Keratinocyte (primary cell): ENCODE results near the gene PLAAT4. TPM values are rescaled to one million over a fixed set of nuclear protein-coding genes. Genes with fewer than 3 reads are reported as not detected.

Experiments
- DNase-seq: peaks from one replicate; pipeline ENCODE4 v3.0.0-alpha.2; 2011; ENCODE audit warnings: low read depth, missing footprints, low spot score
- FAIRE-seq: peaks from 2 replicates; lab custom pipeline; 2011; peaks lifted over from hg19 to GRCh38; lab: Jason Lieb, UNC
- H2AFZ ChIP-seq: 2 replicates; pipeline ENCODE4 v1.6.0; 2012; ENCODE audit warnings: low read length, control low read depth, inconsistent platforms; ENCODE audit not compliant: control insufficient read depth
- H3K27ac ChIP-seq: 2 replicates; pipeline ENCODE4 v1.5.1; 2011; ENCODE audit warnings: low read length; ENCODE audit not compliant: control insufficient read depth, insufficient read depth
- H3K27me3 ChIP-seq: 3 replicates; pipeline ENCODE4 v1.6.0; 2011; ENCODE audit warnings: low read length; ENCODE audit not compliant: control insufficient read depth, insufficient read depth; ENCODE audit errors: extremely low read depth
- H3K36me3 ChIP-seq, 2 experiments: 2 replicates in 1 of 2; 3 replicates in 1 of 2; pipeline ENCODE4 v1.5.1; 2011; ENCODE audit warnings: low read length in 2 of 2, mild to moderate bottlenecking in 1 of 2; ENCODE audit not compliant: control insufficient read depth in 2 of 2, insufficient read depth in 2 of 2; ENCODE audit errors: extremely low read depth in 1 of 2
- H3K4me1 ChIP-seq: 3 replicates; pipeline ENCODE4 v1.5.1; 2011; ENCODE audit warnings: low read length; ENCODE audit not compliant: control insufficient read depth, insufficient read depth; ENCODE audit errors: extremely low read depth
- H3K4me2 ChIP-seq: 3 replicates; pipeline ENCODE4 v1.6.0; 2011; ENCODE audit warnings: low read depth, low read length; ENCODE audit not compliant: control insufficient read depth, insufficient read depth; ENCODE audit errors: extremely low read depth
- H3K4me3 ChIP-seq, 3 experiments: fragments of 200-600 bp in 1 of 3; sonication (generic) in 1 of 3; 2 replicates in 2 of 3; 3 replicates in 1 of 3; pipeline ENCODE4 v1.5.1; 2011 to 2016; ENCODE audit warnings: low read length in 3 of 3, mild to moderate bottlenecking in 3 of 3, control low read depth in 2 of 3, inconsistent platforms in 1 of 3, low read depth in 1 of 3, mixed read lengths in 1 of 3, mixed run types in 1 of 3, moderate library complexity in 1 of 3; ENCODE audit not compliant: control insufficient read depth in 2 of 3, insufficient read depth in 2 of 3; ENCODE audit errors: extremely low read depth in 1 of 3
- H3K79me2 ChIP-seq: 2 replicates; pipeline ENCODE4 v1.6.0; 2012; ENCODE audit warnings: low read length; ENCODE audit not compliant: control insufficient read depth, insufficient read depth
- H3K9ac ChIP-seq: 3 replicates; pipeline ENCODE4 v1.6.0; 2011; ENCODE audit warnings: low read length; ENCODE audit not compliant: control insufficient read depth, insufficient read depth; ENCODE audit errors: extremely low read depth
- H3K9me1 ChIP-seq: 3 replicates; pipeline ENCODE4 v1.6.0; 2011; ENCODE audit warnings: low read length; ENCODE audit not compliant: control insufficient read depth, insufficient read depth; ENCODE audit errors: extremely low read depth
- H3K9me3 ChIP-seq: 2 replicates; pipeline ENCODE4 v1.5.1; 2012; ENCODE audit warnings: low read depth, low read length; ENCODE audit not compliant: control insufficient read depth
- H4K20me1 ChIP-seq: 3 replicates; pipeline ENCODE4 v1.6.0; 2011; ENCODE audit warnings: low read length; ENCODE audit not compliant: control insufficient read depth, insufficient read depth; ENCODE audit errors: extremely low read depth
- EZH2 ChIP-seq: IDR thresholded peaks from one replicate; pipeline ENCODE4 v1.6.1; 2012; ENCODE audit warnings: inconsistent platforms, mild to moderate bottlenecking, low read length, moderate library complexity
- dilution Hi-C: fragments of 300-500 bp; cut with MboI; formaldehyde crosslinking; loops from one replicate; pipeline ENCODE4 v1.7.0; 2020; ENCODE audit warnings: low sequenced_read_pairs; ENCODE audit not compliant: extremely low pct_ligation_motif_present
- polyA plus RNA-seq, 5 experiments: library from polyadenylated mRNA; depleted of rRNA in 3 of 5; stranded (reverse) in 3 of 5; stranded (forward) in 1 of 5; unstranded in 1 of 5; fragments of >200 nt; gene quantifications; 1 replicate in 1 of 5; 2 replicates in 3 of 5; 3 replicates in 1 of 5; pipeline versions ENCODE4 v1.2.1 to v1.2.3, GENCODE V29; 2011 to 2012; ENCODE audit warnings: missing spikeins in 2 of 5, low read depth in 1 of 5, low replicate concordance in 1 of 5
- TF ChIP-seq, protein P1 (sequence below), 3 experiments: IDR thresholded peaks in 1 of 3; conservative IDR thresholded peaks in 1 of 3; optimal IDR thresholded peaks in 1 of 3; 2 replicates in 2 of 3; 3 replicates in 1 of 3; pipeline versions ENCODE3 to v1.5.1; 2011; ENCODE audit warnings: low read length in 3 of 3, mild to moderate bottlenecking in 3 of 3, moderate library complexity in 2 of 3, control low read depth in 1 of 3, inconsistent platforms in 1 of 3; ENCODE audit not compliant: insufficient read depth in 2 of 3; ENCODE audit errors: extremely low read depth in 1 of 3

PLAAT4 gene
- polyA plus RNA-seq, 1 donor (not counting 4 experiments of a cell fraction or from before 2014, with no cell fraction given) = 2.0 TPM

- Histone ChIP-seq H2AFZ (peak overlapping the region; percentile 53), H3K4me2 (peak overlapping the region; percentile 55)
- FAIRE-seq = no peak
Observed at GRCh38 chr11:63560506-63561180, 24.0 kb downstream of the PLAAT4 start.

GRCh38 chr11:63563201-63564055, 26.8 kb downstream of the PLAAT4 start, which contains the start of gene PLAAT2:
PLAAT2 (minus strand) TSS chr11:63563379; CDS start chr11:63563324, 55 bp downstream.
- Histone ChIP-seq H3K79me2 (no peaks in the 10 kb centered on the region), H3K4me3 (no peak within 1 kb of the TSS), H3K4me2 (no peak within 1 kb of the TSS), H3K9me3 (no peaks in the 10 kb centered on the region), H3K4me1 (peaks cover 48% of the 10 kb centered on the region), H2AFZ (no peak within 1 kb of the TSS), H3K27me3 (no peaks in the 10 kb centered on the region), H3K36me3 (no peaks in the 10 kb centered on the region), H3K9me1 (no peaks in the 10 kb centered on the region), H3K9ac (no peak within 1 kb of the TSS), H3K27ac (no peak within 1 kb of the TSS), H4K20me1 (no peaks in the 10 kb centered on the region)
- TF ChIP-seq, protein P1, sequence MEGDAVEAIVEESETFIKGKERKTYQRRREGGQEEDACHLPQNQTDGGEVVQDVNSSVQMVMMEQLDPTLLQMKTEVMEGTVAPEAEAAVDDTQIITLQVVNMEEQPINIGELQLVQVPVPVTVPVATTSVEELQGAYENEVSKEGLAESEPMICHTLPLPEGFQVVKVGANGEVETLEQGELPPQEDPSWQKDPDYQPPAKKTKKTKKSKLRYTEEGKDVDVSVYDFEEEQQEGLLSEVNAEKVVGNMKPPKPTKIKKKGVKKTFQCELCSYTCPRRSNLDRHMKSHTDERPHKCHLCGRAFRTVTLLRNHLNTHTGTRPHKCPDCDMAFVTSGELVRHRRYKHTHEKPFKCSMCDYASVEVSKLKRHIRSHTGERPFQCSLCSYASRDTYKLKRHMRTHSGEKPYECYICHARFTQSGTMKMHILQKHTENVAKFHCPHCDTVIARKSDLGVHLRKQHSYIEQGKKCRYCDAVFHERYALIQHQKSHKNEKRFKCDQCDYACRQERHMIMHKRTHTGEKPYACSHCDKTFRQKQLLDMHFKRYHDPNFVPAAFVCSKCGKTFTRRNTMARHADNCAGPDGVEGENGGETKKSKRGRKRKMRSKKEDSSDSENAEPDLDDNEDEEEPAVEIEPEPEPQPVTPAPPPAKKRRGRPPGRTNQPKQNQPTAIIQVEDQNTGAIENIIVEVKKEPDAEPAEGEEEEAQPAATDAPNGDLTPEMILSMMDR (optimal IDR thresholded peaks at IDR 0.05 in 1 of 3, IDR thresholded peaks at IDR 0.05 in 1 of 3, conservative IDR thresholded peaks at IDR 0.05 in 1 of 3; ENCODE audit: extremely low read depth in 1 of 3, insufficient read depth in 2 of 3, low read length in 3 of 3) = no peak
- TF ChIP-seq EZH2 = no peak
- DNase-seq (no peak), FAIRE-seq (no peak)
- dilution Hi-C loops = no loop called here

More at GRCh38 chr11:63560506-63561180, 24.0 kb downstream of the PLAAT4 start:
- H3K9me3 ChIP-seq = no peaks in the 10 kb centered on the region
- DNase-seq = no peak
- H3K27me3 ChIP-seq = no peaks in the 10 kb centered on the region
- no peaks in the 10 kb centered on the region for H4K20me1 ChIP-seq
- H3K9ac ChIP-seq = no peak overlapping the region
- H3K79me2 ChIP-seq = no peaks in the 10 kb centered on the region
- no peaks in the 10 kb centered on the region for H3K36me3 ChIP-seq
- H3K9me1 ChIP-seq = no peaks in the 10 kb centered on the region
- no peak for TF ChIP-seq EZH2
- TF ChIP-seq, protein P1 (optimal IDR thresholded peaks at IDR 0.05 in 1 of 3, IDR thresholded peaks at IDR 0.05 in 1 of 3, conservative IDR thresholded peaks at IDR 0.05 in 1 of 3; ENCODE audit: extremely low read depth in 1 of 3, insufficient read depth in 2 of 3, low read length in 3 of 3) = no peak
- H3K27ac ChIP-seq = no peak overlapping the region
- peaks cover 22% of the 10 kb centered on the region for H3K4me1 ChIP-seq
- dilution Hi-C loops = no loop called here
- H3K4me3 ChIP-seq = no peak overlapping the region
